Activated effector memory CD4-positive, alpha-beta T cell treated with anti-CD3 and anti-CD28 coated beads, Interleukin-2, amount 50 U/mL, for 16 hours (primary cell): ENCODE measurements around the gene PARVB.
"Not testable (repeated sequence)": the region's sequence is repeated elsewhere in the genome, so short reads cannot be mapped to it uniquely, and the experiment has no call there.

Experiments
- DNase-seq: peaks from one replicate; pipeline ENCODE4 v3.0.0-alpha.2; 2020

PARVB gene

DNA sequence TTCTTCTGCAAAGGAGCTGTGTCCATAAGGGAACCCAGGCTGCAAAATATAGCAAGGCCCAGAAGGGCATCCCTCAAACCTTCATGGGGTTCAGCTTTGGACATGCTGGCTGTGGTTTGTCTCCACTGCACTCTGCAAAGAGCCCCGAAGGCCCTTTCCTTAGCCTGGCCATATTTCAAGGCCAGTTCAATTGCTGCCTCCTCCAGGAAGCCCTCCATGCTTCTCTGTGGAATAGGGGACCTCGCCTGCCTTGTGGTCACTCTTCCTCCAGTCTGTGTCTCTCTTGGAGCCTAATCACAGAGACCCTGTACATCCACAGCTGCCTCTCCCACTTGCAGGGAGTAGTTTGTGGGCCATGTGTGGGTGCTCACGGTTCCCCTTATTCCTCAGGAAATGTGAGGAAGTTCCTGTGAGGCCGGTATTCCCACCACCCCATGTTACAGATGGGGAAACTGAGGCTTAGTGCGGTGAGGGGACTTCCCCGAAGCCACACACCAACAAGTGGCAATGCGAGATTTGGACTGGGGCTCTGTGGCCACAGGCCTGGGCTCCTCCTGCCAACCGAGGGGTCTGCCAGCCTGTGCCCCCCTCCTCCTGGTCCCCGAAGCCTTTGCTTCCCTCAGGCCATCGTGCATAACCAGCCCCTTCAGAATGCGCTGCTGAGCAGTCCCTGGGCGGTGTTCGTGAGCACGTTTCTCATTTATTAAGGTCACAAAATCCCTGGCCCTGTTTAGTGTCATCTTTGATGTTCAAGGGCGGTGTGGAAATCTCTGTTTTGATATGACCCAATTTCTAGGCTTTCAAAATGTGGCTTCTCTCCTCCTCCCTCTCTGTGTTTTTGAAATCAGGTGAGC, 65.8 kb downstream of the PARVB start:
- DNase-seq = no peak

DNA sequence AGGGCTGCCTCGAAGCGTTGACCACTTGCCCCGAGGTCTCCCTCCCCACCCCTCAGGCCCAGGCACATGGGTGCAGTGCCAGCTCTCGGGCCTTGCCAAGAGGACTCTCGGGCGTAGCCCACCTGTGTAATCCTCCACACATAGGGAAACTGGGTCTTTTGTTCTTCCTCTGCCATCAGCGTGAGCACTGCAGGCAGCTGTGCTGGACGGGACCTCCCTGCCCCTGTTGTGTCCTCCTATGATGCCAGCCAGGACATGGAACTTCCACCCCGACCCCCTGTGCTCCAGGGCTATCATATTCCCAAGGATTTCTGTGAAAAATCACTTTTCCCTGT, 66.4 kb downstream of the PARVB start:
- DNase-seq = no peak

DNA sequence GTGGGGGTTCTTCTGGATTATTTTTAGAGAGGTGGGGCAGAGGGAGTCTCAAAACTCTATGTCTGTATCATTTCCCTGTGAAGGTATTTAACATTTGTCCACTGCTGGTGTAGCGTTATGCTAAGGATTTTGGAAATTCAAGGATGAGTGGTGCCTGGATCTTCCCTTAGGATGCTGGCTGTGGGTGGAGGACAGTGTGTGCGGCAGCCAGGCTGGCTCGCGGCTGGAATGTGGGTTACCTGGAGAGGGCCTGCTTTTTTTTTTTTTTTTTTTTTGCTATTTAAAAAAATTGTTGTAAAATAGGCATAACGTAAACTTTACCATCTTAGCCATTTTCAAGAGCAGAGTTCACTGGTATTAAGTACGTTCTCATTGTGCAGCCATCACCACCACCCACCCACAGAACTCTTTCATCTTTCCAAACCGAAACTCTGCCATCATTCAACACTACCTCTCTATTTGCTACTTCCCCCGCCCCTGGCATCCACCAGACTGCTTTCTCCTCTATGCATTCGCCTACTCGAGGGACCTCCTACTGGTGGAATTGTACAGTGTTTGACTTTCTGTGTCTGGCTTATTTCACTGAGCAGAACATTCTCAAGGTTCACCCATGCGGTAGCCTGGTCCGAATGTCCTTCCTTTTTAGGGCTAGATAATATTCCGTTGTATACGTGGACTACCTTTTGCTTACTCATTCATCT, 67.1 kb downstream of the PARVB start:
- peak; percentile 68 for DNase-seq

DNA sequence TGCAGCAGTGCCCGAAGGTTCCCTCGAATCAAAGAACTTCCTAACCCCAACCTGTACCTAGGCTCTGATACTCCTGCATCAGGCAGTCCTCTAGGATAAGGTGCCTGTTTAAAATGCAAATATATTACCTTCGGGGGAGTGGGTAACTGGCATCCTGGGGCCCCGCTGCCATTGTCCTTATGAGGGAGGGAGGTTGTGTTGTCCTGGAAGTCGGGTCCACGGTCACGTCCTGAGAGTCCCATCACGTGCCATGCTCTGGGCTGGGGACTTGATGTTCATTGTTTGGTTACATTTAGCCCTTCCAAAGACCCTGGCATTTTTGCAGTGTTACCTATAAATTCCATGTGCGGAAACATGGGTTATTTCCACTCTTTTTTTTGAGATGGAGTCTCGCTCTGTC, 67.6 kb downstream of the PARVB start:
- no peak for DNase-seq

DNA sequence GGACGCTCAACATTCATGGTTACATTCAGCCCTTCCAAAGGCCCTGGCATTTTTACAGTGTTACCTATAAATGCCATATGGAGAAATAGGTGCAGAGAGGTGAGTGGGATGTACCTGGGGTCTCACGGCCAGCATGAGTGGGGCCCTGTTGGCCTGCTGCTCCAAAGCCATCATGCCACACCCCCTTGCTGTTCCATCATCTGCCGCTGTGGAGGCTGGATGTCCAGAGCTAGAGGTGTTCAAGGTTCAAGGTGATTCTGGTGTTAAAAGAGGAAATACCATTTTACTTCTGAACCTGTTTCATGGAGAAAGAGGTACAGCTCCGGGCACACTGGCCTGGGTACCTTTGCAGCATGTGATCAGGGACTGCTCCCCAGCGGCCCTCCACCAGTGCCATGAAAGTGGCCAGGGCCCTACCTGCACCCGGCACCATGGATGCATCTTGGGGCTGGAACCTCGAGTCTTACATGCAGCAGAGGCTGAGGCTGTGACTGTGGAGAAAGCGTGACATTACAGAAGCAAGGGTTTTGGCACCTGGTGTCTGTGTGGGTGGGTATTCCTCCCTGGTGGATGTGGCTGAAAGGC, 68.6 kb downstream of the PARVB start:
- no peak for DNase-seq

DNA sequence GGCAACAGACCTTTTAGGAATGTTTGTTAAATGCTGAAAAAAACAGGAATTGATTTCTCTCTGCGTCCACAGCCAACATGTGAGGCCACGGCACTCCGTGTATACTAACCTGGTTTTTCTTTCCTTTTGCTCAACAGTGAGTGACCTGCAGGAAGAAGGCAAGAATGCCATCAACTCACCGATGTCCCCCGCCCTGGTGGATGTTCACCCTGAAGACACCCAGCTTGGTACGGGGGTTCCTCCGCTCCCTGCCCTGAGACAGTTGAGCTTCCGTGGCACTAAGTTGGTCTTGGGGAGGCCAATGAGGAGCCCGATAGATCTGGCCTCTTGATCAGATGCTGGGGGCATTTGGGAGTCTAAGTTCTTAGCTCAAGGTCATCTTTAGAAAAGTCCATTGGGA, 69.7 kb downstream of the PARVB start:
- DNase-seq = no peak

DNA sequence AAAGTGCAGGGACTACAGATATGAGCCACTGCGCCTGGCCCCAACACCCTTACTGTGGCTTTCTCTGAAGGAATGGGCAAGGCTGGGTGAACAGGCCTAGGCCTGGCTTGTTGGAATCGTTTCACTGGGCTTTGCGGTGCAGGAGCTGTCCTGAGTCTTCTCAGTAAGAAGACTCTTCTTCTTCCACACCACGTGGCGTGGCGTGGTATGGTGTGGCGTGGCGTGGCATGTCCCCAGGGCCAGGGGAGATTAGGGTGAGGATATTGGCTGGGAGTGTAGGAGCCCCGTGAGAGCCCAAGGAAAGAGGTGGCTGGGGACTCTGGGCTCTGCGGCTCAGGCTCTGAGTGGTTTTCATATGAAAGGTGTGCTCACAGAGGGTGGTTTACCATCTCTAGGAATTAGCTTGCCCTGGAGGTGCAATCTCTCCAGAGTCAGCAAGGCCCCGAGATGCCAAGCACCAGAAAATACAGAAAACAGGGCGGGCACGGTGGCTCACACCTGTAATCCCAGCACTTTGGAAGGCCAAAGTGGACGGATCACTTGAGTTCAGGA, 70.7 kb downstream of the PARVB start:
- no peak for DNase-seq

DNA sequence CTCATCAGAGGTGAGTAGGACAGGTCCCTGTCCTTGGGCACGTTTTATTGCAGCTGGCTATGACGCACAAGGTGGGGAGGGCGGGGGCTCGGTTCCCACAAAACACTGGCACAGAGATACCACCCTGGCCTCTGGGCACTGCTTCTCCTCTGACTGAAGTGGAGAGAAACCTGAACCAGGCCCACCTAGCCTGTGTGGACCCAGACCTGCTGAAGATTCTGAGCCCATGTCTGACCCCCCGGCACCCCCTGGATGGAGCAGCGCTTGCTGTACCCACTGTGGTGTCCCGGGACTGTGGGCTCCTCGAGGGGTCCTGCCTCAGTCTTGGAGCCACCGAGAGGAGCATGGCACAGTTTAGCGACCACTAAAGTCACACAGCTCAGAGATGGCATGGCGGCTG, 72.6 kb downstream of the PARVB start:
- no peak for DNase-seq

DNA sequence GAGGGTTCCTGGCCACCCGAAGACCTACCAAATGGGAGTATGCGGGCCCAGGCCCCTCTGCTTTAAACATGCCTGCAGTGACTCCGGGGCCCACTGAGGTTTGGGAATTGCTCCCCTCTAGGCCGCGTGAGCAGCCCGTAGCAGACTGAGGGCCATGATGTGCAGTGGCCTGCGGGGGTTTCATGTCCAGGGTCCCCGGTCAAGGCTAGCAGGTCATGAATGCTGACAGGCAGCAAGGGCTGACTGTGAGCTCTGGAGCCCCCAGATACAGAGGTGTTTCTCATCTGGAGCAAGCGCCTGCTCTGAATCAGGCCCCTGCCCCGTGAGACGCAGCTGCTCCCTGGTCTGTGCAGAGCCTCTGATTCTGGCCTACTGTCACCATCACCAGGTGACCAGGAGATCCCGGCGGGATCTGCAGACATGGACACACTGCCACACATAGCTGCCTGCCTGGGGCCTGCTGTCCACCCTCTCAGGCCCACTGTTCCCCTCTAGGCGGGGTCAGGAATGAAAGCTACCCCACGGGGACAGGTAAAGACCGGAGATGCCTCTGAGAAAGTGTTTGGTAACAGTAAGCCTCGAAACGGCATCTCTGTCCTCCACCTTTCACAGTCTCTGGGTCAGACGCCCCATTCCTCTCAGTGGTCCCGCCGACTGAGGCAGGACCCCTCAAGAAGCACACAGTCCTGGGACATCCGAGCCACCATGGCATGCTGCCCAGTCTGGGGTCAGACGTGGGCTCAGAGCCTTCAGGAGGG, 73.3 kb downstream of the PARVB start:
- DNase-seq = no peak

DNA sequence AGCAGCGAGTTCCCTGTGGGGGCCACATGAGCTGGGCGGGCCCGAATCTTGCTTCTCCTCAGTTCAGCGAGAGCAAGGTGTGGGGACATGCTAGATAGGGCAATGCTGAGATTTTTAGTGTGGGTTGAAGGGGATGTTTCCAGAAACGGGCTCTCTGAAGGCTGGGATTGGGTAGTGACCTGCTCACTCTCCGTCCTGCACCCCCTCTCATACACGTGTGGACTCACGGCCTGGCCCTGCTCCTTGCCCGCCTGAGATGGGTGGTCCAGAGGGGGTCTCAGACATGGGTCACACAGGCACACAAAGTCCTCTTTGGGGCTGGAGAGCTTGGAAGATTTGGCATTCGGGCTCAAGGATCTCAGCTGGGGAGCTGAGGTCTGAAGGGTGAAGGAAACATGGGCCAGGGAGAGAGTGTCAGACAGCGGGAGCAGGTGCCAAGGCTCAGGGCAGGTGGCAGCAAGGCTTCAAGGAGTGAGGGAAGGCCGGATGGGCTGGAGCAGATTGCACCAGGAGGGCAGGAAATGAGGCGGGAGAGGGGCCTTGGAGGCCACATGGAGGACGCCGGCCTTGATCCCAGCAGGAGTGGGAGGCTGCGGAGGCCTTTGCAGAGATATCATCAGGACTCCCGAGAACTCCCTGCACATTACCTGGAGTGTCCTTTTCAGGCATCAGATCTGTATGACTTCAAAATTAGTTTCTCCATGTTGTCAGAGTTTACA, 74.1 kb downstream of the PARVB start:
- DNase-seq = no peak

DNA sequence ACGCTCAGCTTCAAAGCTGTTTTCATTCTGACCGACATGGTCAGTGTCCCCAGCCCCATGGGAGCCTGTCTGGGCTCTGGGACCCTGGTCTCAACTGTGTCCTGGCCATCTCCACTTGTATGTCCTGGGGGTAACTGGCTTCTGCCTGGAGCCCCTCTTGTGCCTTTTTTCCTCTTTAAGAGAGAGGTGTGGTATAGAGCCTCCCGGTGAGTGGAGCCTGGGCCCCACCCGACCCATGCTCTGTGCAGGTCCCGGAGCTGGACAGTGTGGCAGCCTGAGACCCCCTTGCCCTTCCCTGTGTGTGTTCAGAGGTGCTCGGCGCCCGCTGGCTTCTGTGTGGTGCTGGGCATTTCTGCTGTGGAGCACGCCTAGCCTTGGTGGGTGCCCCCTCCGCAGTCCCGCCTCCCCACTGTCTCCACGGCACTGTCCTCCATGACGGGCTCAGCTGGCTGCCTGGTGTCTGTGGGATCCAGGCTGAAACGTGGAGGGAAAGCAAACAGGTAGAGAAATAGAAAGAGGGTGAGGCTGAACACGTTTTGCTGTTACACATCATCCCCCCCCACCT, 74.9 kb downstream of the PARVB start:
- no peak for DNase-seq

DNA sequence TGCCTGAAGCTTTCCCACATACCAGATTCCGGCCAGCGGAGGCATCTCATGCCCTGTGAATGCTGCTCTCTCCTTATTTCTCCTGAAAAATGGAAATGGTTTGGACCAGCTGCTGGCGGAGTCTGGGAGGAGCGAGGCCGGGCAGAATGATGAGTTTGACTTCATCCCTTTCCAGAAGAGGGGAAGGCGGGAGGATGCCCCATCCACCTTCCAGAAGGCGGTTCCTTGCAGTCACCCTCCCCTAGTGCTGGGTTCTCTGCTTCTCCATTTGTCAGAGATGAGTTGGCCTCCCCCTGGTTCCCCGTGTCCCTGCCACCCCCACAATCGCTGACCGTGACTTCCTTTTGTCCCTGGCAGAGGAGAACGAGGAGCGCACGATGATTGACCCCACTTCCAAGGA, 75.6 kb downstream of the PARVB start:
- no peak for DNase-seq

DNA sequence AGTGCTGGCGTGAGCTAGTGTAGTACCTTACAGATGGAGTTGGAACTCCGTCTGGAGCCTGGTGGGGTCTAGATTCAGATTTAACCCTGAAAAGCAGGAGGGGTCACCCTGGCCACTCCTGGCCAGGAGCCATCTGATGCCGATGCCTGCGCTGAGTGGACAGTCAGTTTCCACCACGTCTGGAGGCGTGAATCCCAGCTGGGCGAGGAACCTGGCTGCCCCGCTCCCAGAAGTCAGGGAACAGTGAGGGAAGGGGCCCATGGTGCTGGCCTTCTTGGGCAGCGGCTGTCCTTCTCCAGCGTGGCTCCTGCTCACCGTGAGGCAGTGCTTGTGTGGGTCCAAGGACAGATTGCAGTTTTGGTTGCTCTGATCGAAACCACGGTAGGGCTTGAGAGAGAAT, 76.3 kb downstream of the PARVB start:
- DNase-seq = no peak

DNA sequence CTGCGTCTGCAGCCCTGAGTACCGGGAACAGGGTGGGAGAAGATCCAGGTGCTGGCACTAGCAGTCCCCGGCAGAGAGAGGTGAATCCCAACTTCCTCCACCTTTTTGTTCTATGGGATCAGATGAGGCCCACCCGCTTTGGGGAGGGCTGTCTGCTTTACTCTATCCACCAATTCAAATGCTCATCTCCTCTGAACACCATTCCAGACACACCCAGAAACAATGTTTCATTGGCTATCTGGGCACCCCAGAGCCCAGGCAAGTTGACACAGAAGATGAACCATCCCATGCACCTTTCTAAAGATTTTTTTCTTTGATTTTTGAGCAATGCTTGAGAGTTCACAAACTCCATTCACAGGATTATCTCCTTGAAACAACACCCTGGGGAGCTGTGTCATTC, 78.0 kb downstream of the PARVB start:
- no peak for DNase-seq

DNA sequence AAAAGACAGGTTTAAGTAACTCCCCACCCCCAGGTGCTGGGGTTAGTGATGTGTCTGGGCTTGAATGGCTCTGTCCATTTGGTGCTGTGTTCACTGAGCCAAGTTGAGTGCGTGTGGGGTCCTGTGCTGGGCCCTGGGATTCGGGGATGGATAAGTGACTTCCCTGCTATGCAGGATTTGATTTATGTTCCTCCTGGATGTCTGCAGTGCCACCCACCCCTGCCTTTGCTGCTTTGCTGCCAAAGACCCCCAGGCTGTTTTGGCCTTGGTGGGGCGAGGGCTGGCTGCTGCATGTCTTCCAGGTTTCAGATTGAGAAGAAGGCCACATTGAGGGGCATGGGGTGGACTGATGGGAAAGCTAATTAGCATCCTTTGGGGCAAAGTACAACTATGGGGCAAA, 78.8 kb downstream of the PARVB start:
- DNase-seq = no peak

DNA sequence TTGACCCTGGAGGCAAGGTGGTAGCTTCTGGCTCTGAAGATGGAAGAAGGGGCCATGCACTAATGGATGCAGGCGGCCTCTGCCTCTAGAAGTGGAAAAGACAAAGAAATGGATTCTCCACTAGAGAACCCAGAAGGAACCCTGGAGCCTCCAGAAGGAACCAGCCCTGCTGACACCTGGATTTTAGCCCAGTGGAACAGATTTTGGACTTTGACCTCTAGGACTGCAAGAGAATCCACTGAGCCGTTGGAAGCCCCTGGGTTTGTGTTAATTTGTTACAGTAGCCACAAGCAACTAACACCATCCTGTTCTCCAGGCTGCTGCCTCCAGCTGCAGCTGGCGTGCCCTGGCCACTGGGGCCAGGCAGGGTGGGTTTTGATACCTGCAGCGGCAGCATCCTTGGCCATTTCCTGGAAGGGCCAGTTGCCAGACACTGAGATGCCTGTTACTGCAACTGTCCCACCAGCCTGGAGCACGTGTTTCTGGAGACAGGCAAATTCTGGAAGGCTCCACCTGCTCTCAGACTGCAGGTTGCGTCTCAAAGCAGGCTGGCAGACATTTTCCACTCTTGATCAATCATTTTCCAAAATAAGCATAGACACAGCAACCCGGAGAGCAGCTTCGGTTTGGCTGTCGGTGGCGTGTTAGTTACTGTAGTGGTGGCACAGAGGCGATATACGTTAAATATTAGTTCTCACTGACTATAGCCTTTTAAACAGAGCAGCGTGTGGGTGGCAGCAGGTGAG, 79.8 kb downstream of the PARVB start:
- DNase-seq = no peak

DNA sequence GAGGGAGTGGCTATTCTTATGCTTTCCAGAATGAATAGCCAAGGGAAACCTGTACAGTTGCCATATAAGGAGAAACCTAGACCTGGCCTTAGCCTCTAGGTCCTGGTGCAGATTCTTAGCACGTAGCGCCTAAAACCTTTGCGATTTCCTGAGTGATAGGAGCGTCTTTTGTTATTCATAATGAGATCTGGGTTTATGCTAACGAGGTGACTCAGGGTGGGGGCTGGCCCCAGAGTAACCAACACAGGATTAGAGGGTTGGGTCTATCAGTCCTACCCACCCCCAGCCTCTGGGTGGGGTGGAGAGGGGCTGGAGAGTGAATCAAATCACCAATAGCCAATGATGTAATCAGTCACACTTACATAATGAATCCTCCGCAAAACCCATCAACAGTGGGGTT, 83.2 kb downstream of the PARVB start:
- no peak for DNase-seq

DNA sequence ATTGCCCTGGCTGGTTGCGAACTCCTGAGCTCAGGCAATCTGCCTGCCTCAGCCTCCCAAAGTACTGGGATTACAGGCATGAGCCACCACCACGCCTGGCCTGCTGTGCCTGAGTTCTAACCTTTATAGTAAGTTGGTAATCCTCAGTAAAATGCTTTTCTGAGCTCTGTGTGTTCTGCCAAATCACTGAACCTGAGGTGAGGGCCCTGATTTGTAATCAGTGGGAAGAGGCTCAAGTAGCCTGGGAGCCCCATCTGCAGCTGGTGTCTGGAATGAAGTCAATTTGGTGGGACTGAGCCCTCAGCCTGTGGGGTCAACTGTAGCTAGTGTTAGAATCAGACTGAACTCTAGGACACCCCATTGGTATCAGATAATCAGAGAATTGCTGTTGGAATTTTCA, 84.0 kb downstream of the PARVB start:
- DNase-seq = no peak

DNA sequence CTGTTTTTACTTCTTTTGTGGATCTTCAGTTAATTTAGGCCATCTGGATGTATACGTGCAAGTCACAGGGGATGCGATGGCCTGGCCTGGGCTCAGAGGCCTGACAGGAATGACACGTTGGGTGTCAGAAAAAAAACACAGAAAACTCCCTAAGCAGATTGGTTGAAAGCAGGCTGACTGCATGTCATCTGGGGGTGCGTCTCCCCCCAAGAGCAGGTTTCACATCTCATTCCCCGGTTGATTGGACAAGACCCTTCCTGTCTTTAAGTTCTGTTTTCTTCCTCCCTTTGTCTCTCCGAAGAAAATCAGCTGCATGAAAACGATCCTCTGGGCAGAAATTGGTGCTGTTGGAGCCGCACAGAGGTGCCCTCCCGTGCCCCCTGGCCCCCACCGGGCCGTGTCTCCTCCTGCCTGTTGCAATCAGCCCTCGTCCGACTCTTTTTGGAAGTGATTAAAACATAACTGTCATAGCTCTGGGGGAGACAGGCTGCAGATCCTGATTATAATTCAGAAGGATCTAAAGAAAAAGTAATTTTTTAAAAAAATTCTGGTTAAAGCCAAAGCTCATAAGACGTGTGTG, 84.8 kb downstream of the PARVB start:
- no peak for DNase-seq

DNA sequence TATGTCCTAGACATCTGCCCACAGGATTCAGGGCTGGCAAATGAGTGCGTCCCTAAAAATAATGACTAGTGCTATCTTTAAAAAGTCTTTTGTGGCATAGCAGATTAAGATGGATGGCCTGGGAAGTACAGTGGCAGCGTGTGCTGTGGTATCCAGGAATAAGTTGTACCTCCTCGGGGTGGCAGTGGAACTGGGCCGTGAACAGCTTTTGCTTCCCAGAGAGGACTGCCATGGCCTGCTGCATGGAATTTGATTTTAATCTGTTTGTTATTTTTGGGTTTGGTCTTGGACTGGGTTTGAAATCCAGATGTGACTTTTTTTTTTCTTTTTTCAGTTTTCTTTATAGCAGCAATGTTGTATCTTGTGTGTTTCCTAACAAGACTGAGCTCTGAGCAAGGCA, 85.3 kb downstream of the PARVB start:
- DNase-seq = no peak

DNA sequence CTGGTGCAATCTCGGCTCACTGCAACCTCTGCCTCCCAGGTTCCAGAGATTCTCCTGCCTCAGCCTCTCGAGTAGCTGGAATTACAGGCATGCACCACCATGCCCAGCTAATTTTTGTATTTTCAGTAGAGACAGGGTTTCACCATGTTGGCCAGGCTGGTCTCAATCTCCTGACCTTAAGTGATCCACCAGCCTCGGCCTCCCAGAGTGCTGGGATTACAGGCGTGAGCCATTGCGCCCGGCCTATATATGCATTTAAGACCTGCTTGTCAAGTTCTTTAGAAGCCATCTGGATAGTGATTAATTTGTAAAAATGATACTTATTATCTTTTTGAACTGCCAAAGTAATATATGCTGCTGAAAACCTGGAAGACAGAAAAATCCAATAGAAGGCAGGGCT, 86.6 kb downstream of the PARVB start:
- not testable (repeated sequence) for DNase-seq
